ENCODE results near the gene MAST2.

The MAST2 gene

DNA sequence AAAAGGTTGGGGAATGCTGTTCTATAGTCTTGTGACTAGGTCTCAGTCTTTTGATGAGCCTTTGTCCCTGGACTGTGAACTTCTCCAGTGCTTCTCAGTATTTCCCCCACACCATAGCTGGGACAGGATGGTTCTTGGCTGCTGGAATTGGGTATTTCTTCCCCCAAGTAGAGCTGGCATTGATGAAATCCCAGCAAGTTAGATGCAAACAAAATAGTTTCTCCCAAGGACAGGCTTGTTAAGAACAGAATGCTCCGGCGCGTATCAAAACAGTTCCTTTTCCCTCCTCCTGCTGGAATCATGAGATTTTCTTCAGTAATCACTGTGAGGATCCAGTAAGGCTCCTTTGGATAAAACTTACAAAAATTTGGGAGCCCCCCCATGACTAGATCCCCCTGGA is 166.5 kb downstream of the MAST2 start:
- H3K4me3 ChIP-seq (ENCODE audit: low read depth, low read length, poor library complexity, severe bottlenecking), result no peak overlapping the region
- H3F3A ChIP-seq (ENCODE audit: insufficient read depth, low read length), result no peaks in the 10 kb centered on the region
- H3K9ac ChIP-seq (ENCODE audit: low read length), result no peak overlapping the region
- peaks cover under 1% of the 10 kb centered on the region for H3K4me1 ChIP-seq (ENCODE audit: insufficient read depth, low read length, severe bottlenecking)
- H3K79me2 ChIP-seq (ENCODE audit: insufficient read depth, low read length), result 0 out of 2 replicates have a peak, but pooled peaks cover 4% of the 10 kb centered on the region
- no peaks in the 10 kb centered on the region for H3K27me3 ChIP-seq (ENCODE audit: insufficient read depth, low read length)
- TF ChIP-seq EZH2 (IDR thresholded peaks at IDR 0.05; ENCODE audit: borderline replicate concordance, low read length), result no peak
- TF ChIP-seq, protein P1, sequence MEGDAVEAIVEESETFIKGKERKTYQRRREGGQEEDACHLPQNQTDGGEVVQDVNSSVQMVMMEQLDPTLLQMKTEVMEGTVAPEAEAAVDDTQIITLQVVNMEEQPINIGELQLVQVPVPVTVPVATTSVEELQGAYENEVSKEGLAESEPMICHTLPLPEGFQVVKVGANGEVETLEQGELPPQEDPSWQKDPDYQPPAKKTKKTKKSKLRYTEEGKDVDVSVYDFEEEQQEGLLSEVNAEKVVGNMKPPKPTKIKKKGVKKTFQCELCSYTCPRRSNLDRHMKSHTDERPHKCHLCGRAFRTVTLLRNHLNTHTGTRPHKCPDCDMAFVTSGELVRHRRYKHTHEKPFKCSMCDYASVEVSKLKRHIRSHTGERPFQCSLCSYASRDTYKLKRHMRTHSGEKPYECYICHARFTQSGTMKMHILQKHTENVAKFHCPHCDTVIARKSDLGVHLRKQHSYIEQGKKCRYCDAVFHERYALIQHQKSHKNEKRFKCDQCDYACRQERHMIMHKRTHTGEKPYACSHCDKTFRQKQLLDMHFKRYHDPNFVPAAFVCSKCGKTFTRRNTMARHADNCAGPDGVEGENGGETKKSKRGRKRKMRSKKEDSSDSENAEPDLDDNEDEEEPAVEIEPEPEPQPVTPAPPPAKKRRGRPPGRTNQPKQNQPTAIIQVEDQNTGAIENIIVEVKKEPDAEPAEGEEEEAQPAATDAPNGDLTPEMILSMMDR (IDR thresholded peaks at IDR 0.05; ENCODE audit: low read length), result no peak
- H3K9me3 ChIP-seq (ENCODE audit: low read length), result no peaks in the 10 kb centered on the region
- H3K27ac ChIP-seq (ENCODE audit: low read depth, low read length, poor library complexity, severe bottlenecking), result no peak overlapping the region
- H3K4me2 ChIP-seq (ENCODE audit: low read length), result no peak overlapping the region
- H3K9me2 ChIP-seq (ENCODE audit: low read depth, low read length), result no peaks in the 10 kb centered on the region
- no peaks in the 10 kb centered on the region for H4K20me1 ChIP-seq (ENCODE audit: insufficient read depth, low read length)
- H3K36me3 ChIP-seq (ENCODE audit: insufficient read depth, low read length), result peaks cover 41% of the 10 kb centered on the region
- no peak overlapping the region for H2AFZ ChIP-seq (ENCODE audit: low read length)

DNA sequence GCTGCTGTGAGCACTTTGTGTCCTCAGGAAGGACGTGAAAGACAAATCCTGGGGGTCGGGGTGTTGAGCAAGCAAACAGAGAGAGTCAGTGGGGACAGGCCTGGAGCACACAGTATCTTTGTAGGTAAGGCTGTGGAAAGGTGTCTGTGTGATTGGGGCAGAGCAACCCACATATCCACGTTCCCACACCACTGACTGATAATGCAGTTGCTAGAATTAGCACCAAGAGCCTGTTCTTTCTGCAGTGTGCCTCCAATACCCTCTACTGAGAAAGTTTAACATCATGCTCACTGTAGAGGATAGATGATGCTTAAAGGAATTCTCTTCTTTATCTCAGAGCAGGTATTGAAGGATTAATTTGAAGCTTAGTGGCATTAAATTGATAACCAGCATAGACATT is 167.9 kb downstream of the MAST2 start:
- H3K27ac ChIP-seq (ENCODE audit: low read depth, low read length, poor library complexity, severe bottlenecking), result no peak overlapping the region
- no peaks in the 10 kb centered on the region for H3K9me3 ChIP-seq (ENCODE audit: low read length)
- H2AFZ ChIP-seq (ENCODE audit: low read length), result no peak overlapping the region
- no peaks in the 10 kb centered on the region for H3K9me2 ChIP-seq (ENCODE audit: low read depth, low read length)
- no peaks in the 10 kb centered on the region for H4K20me1 ChIP-seq (ENCODE audit: insufficient read depth, low read length)
- H3K27me3 ChIP-seq (ENCODE audit: insufficient read depth, low read length), result no peaks in the 10 kb centered on the region
- H3K4me3 ChIP-seq (ENCODE audit: low read depth, low read length, poor library complexity, severe bottlenecking), result no peak overlapping the region
- H3K79me2 ChIP-seq (ENCODE audit: insufficient read depth, low read length), result 0 out of 2 replicates have a peak, but pooled peaks cover 4% of the 10 kb centered on the region
- no peak overlapping the region for H3K4me2 ChIP-seq (ENCODE audit: low read length)
- peaks cover 41% of the 10 kb centered on the region for H3K36me3 ChIP-seq (ENCODE audit: insufficient read depth, low read length)
- H3K9ac ChIP-seq (ENCODE audit: low read length), result no peak overlapping the region
- H3F3A ChIP-seq (ENCODE audit: insufficient read depth, low read length), result no peaks in the 10 kb centered on the region
- TF ChIP-seq, protein P1 (IDR thresholded peaks at IDR 0.05; ENCODE audit: low read length), result no peak
- TF ChIP-seq EZH2 (IDR thresholded peaks at IDR 0.05; ENCODE audit: borderline replicate concordance, low read length), result no peak
- H3K4me1 ChIP-seq (ENCODE audit: insufficient read depth, low read length, severe bottlenecking), result peaks cover 10% of the 10 kb centered on the region

DNA sequence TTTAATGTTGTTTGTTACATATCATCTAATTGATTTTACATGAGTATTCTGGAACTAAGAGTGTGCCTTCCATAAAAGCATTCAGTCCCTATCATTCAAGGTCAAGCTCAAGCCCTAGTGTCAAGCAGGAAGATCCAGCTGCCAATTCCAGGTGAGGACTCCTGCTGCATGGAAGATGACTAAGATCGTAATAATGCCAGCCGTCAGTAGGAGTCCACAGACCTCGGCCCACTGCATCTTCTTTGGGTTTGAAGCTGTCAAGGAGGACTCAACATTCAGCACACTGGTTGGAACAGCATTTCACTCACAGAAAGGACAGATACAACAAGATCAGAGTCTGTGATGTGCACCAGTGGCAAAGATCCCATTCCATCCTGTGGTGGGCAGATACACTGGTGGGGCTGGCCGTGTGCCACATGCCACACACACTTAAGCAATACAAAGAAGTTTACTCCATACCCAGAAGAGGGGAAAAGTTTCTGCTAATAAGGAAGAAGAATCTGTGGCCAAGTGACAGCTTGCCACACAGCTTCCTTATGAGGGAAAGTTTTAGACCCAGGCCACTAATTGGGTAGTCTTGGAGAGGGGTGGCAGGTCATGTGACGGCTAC is 168.6 kb downstream of the MAST2 start:
- H4K20me1 ChIP-seq (ENCODE audit: insufficient read depth, low read length), result no peaks in the 10 kb centered on the region
- no peaks in the 10 kb centered on the region for H3F3A ChIP-seq (ENCODE audit: insufficient read depth, low read length)
- no peak overlapping the region for H3K4me2 ChIP-seq (ENCODE audit: low read length)
- no peaks in the 10 kb centered on the region for H3K27me3 ChIP-seq (ENCODE audit: insufficient read depth, low read length)
- H3K79me2 ChIP-seq (ENCODE audit: insufficient read depth, low read length), result 0 out of 2 replicates have a peak, but pooled peaks cover 4% of the 10 kb centered on the region
- H3K36me3 ChIP-seq (ENCODE audit: insufficient read depth, low read length), result peaks cover 41% of the 10 kb centered on the region
- H3K4me1 ChIP-seq (ENCODE audit: insufficient read depth, low read length, severe bottlenecking), result peaks cover 10% of the 10 kb centered on the region
- no peaks in the 10 kb centered on the region for H3K9me3 ChIP-seq (ENCODE audit: low read length)
- no peak overlapping the region for H3K4me3 ChIP-seq (ENCODE audit: low read depth, low read length, poor library complexity, severe bottlenecking)
- H3K9ac ChIP-seq (ENCODE audit: low read length), result no peak overlapping the region
- no peaks in the 10 kb centered on the region for H3K9me2 ChIP-seq (ENCODE audit: low read depth, low read length)
- no peak overlapping the region for H2AFZ ChIP-seq (ENCODE audit: low read length)
- no peak overlapping the region for H3K27ac ChIP-seq (ENCODE audit: low read depth, low read length, poor library complexity, severe bottlenecking)
- TF ChIP-seq, protein P1 (IDR thresholded peaks at IDR 0.05; ENCODE audit: low read length), result no peak
- TF ChIP-seq EZH2 (IDR thresholded peaks at IDR 0.05; ENCODE audit: borderline replicate concordance, low read length), result no peak

Measured in OCI-LY1 (cell line).